ENCODE measurements around the gene JPH4.

- TF ChIP-seq POLR2A (IDR thresholded peaks at IDR 0.05; ENCODE audit: borderline replicate concordance, extremely low read depth, insufficient read depth, insufficient read length) (no peak), CTCF (IDR thresholded peaks at IDR 0.05 in 2 of 3, conservative IDR thresholded peaks at IDR 0.05 in 1 of 3; ENCODE audit: borderline replicate concordance in 1 of 3, insufficient read depth in 1 of 3, low read depth in 2 of 3, low read length in 2 of 3) (no peak), TCF7L2 (IDR thresholded peaks at IDR 0.05; ENCODE audit: borderline replicate concordance, extremely low read depth, insufficient read depth, insufficient read length) (no peak), CBX3 (IDR thresholded peaks at IDR 0.05; ENCODE audit: low read depth) (no peak), EZH2phosphoT487 (IDR thresholded peaks at IDR 0.05; ENCODE audit: borderline replicate concordance) (no peak), RAD21 (IDR thresholded peaks at IDR 0.05; ENCODE audit: low read depth) (no peak), ZNF274 (IDR thresholded peaks at IDR 0.05; ENCODE audit: low read depth, low read length) (no peak), MAX (IDR thresholded peaks at IDR 0.05) (no peak), ELF1 (IDR thresholded peaks at IDR 0.05; ENCODE audit: borderline replicate concordance, low read depth) (no peak), REST (IDR thresholded peaks at IDR 0.05; ENCODE audit: low read depth) (no peak), POLR2AphosphoS5 (IDR thresholded peaks at IDR 0.05; ENCODE audit: low read depth, low read length) (no peak), SIN3A (IDR thresholded peaks at IDR 0.05; ENCODE audit: low read depth) (no peak), ATF3 (IDR thresholded peaks at IDR 0.05) (no peak), EZH2 (IDR thresholded peaks at IDR 0.05) (no peak)
Measured at GRCh38 chr14:23623962-23624361, 45.4 kb upstream of the JPH4 start.
